ENCODE results near the gene TDRD1.

DNA sequence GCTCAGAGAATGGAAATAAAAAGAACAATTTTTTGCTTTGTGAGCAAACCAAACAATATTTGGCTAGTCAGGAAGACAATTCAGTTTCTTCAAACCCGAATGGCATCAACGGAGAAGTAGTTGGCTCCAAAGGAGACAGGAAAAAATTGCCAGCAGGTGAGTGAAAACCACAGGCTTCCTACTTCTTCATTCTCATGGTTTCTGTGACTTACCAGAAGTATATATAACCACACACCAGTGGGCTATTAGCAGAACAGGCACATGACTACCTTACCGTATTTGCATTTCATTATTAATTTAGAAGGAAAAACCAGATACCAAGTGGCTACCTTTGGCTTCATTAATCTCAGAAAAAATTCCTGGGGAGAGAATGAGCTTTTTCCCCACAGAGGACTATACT, 8.8 kb downstream of the TDRD1 start:
- TF ChIP-seq CTCF (IDR thresholded peaks at IDR 0.05; ENCODE audit: extremely low read depth in 1 of 2, insufficient read depth in 1 of 2, low read depth in 1 of 2, low read length in 2 of 2) (no peak), POLR2A (IDR thresholded peaks at IDR 0.05; ENCODE audit: low read depth, low read length) (no peak), MYC (IDR thresholded peaks at IDR 0.05; ENCODE audit: low read depth, low read length) (no peak)
